Endothelial cell of umbilical vein (primary cell): ENCODE results near the gene PSD2. TPM values are rescaled to one million over a fixed set of nuclear protein-coding genes. Genes with fewer than 3 reads are reported as not detected.
A peak's percentile ranks its signal among the peaks of the same experiment; 100 is the strongest.

Experiments used
- BruUV-seq: library from RNA; stranded (reverse); fragments of 400-500 nt; replicated peaks from 2 replicates; lab custom pipeline; 2021; lab: Mats Ljungman, UMichigan
- CTCF ChIA-PET: fragments of 300-600, 350-600 bp; sonication (Branson Sonifier 250); formaldehyde crosslinking; loops from one replicate; lab custom pipeline; 2021; ENCODE audit warnings: antibody characterized with exemption, inconsistent platforms; lab: Charles Lee
- POLR2A ChIA-PET: fragments of 300-600, 350-600 bp; sonication (Branson Sonifier 250); formaldehyde crosslinking; loops from one replicate; lab custom pipeline; 2021; ENCODE audit warnings: antibody characterized with exemption, inconsistent platforms; lab: Charles Lee
- DNase-seq: peaks from one replicate; pipeline ENCODE4 v3.0.0-alpha.2; 2011; ENCODE audit warnings: low read depth, low spot score
- FAIRE-seq: peaks from 2 replicates; lab custom pipeline; 2011; peaks lifted over from hg19 to GRCh38; lab: Jason Lieb, UNC
- H2AFZ ChIP-seq: 2 replicates; pipeline ENCODE4 v1.6.0; 2012; ENCODE audit warnings: low read depth, low read length, control low read depth, inconsistent platforms
- H3K27ac ChIP-seq: 2 replicates; pipeline ENCODE4 v1.5.1; 2011; ENCODE audit warnings: low read depth, mild to moderate bottlenecking, control low read depth, low read length, moderate library complexity; ENCODE audit not compliant: insufficient read depth
- H3K27me3 ChIP-seq, 2 experiments: 2 replicates each; pipeline versions ENCODE4 v1.6.0 to v1.6.1; 2011; ENCODE audit warnings: low read length in 2 of 2, mixed read lengths in 1 of 2; ENCODE audit not compliant: control insufficient read depth in 2 of 2, insufficient read depth in 2 of 2
- H3K36me3 ChIP-seq, 2 experiments: 2 replicates in 1 of 2; 3 replicates in 1 of 2; pipeline ENCODE4 v1.5.1; 2011; ENCODE audit warnings: low read length in 2 of 2, mild to moderate bottlenecking in 1 of 2, moderate library complexity in 1 of 2; ENCODE audit not compliant: control insufficient read depth in 2 of 2, insufficient read depth in 2 of 2; ENCODE audit errors: extremely low read depth in 1 of 2
- H3K4me1 ChIP-seq: 3 replicates; pipeline ENCODE4 v1.5.1; 2011; ENCODE audit warnings: mild to moderate bottlenecking, low read length; ENCODE audit not compliant: control insufficient read depth, insufficient read depth; ENCODE audit errors: extremely low read depth
- H3K4me2 ChIP-seq: 2 replicates; pipeline ENCODE4 v1.6.1; 2011; ENCODE audit warnings: low read length, control low read depth, mixed read lengths; ENCODE audit not compliant: insufficient read depth
- H3K4me3 ChIP-seq, 3 experiments: fragments of 200-600 bp in 1 of 3; sonication (generic), shearing (Covaris generic) in 1 of 3; replicated peaks in 1 of 3; 2 replicates each; pipeline ENCODE4 v1.5.1; 2011 to 2016; ENCODE audit warnings: control low read depth in 3 of 3, low read length in 3 of 3, mild to moderate bottlenecking in 2 of 3, inconsistent platforms in 1 of 3, low read depth in 1 of 3, moderate library complexity in 1 of 3; ENCODE audit not compliant: insufficient read depth in 1 of 3
- H3K79me2 ChIP-seq: 2 replicates; pipeline ENCODE4 v1.6.0; 2012; ENCODE audit warnings: low read length, inconsistent platforms; ENCODE audit not compliant: control insufficient read depth, insufficient read depth
- H3K9ac ChIP-seq: replicated peaks from 2 replicates; pipeline ENCODE3; 2011; ENCODE audit warnings: low read length, control low read depth; ENCODE audit not compliant: insufficient read depth; ENCODE audit errors: extremely low read depth
- H3K9me1 ChIP-seq: replicated peaks from 3 replicates; pipeline ENCODE4 v1.6.0; 2011; ENCODE audit warnings: mild to moderate bottlenecking, low read length; ENCODE audit not compliant: control insufficient read depth, insufficient read depth; ENCODE audit errors: extremely low read depth
- H3K9me3 ChIP-seq: replicated peaks from 2 replicates; pipeline ENCODE4 v1.5.1; 2012; ENCODE audit warnings: low read length, inconsistent platforms; ENCODE audit not compliant: control insufficient read depth, insufficient read depth
- H4K20me1 ChIP-seq: replicated peaks from 2 replicates; pipeline ENCODE3; 2011; ENCODE audit warnings: mild to moderate bottlenecking, low read length; ENCODE audit not compliant: control insufficient read depth, insufficient read depth; ENCODE audit errors: extremely low read depth
- FOS ChIP-seq: IDR thresholded peaks from 2 replicates; pipeline ENCODE4 v1.6.1; 2011; ENCODE audit warnings: mild to moderate bottlenecking, low read length, moderate library complexity, borderline replicate concordance; ENCODE audit not compliant: insufficient read depth
- GATA2 ChIP-seq: IDR thresholded peaks from 2 replicates; pipeline ENCODE4 v1.7.0; 2011; ENCODE audit warnings: low read depth, mild to moderate bottlenecking, moderate library complexity, mixed read lengths, low read length; ENCODE audit not compliant: insufficient read length, insufficient read depth
- JUN ChIP-seq: IDR thresholded peaks from 2 replicates; pipeline ENCODE4 v1.6.1; 2011; ENCODE audit warnings: borderline replicate concordance, low read depth; ENCODE audit not compliant: insufficient read length, insufficient read depth
- POLR2A ChIP-seq: IDR thresholded peaks from 2 replicates; pipeline ENCODE4 v1.6.1; 2012; ENCODE audit warnings: low read depth, mild to moderate bottlenecking, control low read depth, low read length
- POLR2AphosphoS5 ChIP-seq: IDR thresholded peaks from 2 replicates; pipeline ENCODE4 v1.6.1; 2012; ENCODE audit warnings: low read depth, mild to moderate bottlenecking, control low read depth, low read length, moderate library complexity; ENCODE audit not compliant: insufficient read depth
- dilution Hi-C: fragments of 300-500 bp; cut with MboI; formaldehyde crosslinking; loops from one replicate; pipeline ENCODE4 v1.15.0; 2019; ENCODE audit warnings: low sequenced_read_pairs; ENCODE audit not compliant: extremely low pct_ligation_motif_present
- intact Hi-C: fragments of 100-400 bp; cut with micrococcal nuclease; formaldehyde crosslinking; loops from one replicate; pipeline ENCODE4 v1.10.0; 2022
- polyA plus RNA-seq, 4 experiments: library from polyadenylated mRNA; depleted of rRNA in 3 of 4; stranded (reverse) in 3 of 4; unstranded in 1 of 4; fragments of >200 nt; gene quantifications; 2 replicates each; pipeline versions ENCODE4 v1.2.1 to v1.2.3, GENCODE V29; 2011 to 2012; ENCODE audit warnings: missing spikeins in 1 of 4
- total RNA-seq: library from RNA; stranded (reverse); gene quantifications from 2 replicates; pipeline ENCODE4 v1.2.3, GENCODE V29; 2021
- TF ChIP-seq, protein P1 (sequence below): IDR thresholded peaks from 2 replicates; pipeline ENCODE4 v1.6.1; 2011; ENCODE audit not compliant: insufficient read depth, insufficient read length
- TF ChIP-seq, protein P2 (sequence below), 2 donors: IDR thresholded peaks; 1 replicate in 1 of 2; 2 replicates in 1 of 2; pipeline ENCODE4 v1.5.1; 2011; ENCODE audit warnings: low read length in 2 of 2, mild to moderate bottlenecking in 2 of 2, moderate library complexity in 2 of 2, control low read depth in 1 of 2, inconsistent platforms in 1 of 2, low read depth in 1 of 2; ENCODE audit not compliant: insufficient read depth in 1 of 2; ENCODE audit errors: extremely low read depth in 1 of 2

PSD2 gene
- total and polyA plus RNA-seq, 2 donors (not counting 3 experiments of a cell fraction or from before 2014, with no cell fraction given): not detected

DNA sequence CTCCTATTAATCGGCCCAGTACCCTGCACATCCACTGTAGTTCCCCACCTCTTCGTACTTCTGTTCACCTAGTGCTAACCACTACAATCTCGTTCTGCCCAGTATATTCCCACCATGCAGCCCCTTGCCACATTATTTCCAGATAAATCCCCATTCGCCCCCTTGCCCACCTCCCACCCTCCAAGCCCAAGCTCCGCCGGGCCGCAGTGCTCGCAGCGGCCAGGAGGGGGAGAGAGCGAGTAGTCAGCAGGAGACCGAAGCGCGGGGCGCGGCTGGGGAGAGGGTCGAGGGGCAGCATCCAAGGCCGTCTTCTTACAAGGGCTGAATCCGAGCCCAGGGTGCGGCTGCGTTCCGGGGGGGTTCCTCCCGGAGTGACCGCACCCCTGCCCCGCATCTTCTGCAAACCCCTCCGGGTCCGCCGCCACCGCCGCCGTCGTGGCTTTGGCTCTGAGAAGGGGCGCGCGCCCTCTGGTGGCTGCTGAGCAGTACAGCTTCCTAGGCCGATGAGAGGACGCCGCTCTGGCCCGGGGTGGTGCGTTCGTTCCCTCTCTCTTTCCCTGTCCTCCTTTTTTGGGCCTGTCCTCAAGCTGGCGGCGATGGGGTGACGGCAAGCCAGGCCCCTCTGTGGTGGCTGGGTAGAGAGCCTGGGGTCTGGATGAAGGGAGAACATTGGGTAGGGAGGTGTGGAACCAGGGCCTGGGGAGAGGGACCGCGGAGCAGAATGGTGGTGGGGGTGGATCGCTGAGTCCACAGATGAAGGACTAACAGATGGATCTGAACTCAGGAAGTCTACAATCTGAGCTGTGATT, 30.0 kb upstream of the PSD2 start:
- no TSS peak for BruUV-seq
- Histone ChIP-seq H3K9me3 (no peaks in the 10 kb centered on the region), H3K4me3 (peak overlapping the region; percentile 37 to 49 (median 40)), H4K20me1 (no peaks in the 10 kb centered on the region), H3K79me2 (no peaks in the 10 kb centered on the region), H3K36me3 (no peaks in the 10 kb centered on the region), H3K4me1 (peaks cover 21% of the 10 kb centered on the region), H3K9me1 (no peaks in the 10 kb centered on the region), H2AFZ (peak overlapping the region; percentile 96), H3K4me2 (peak overlapping the region; percentile 79), H3K27me3 (peaks cover 12 to 14% of the 10 kb centered on the region in 2 experiments), H3K9ac (no peak overlapping the region), H3K27ac (no peak overlapping the region)
- dilution Hi-C loops (loop anchor here (10.0 kb wide), 1 partner anchor 121 kb away; the partner anchor contains the start of gene CXXC5), intact Hi-C loops (loop anchor here (1.0 to 5.0 kb wide), 3 partner anchors 68 to 343 kb away; no protein-coding TSS in a partner anchor)
- ChIA-PET CTCF (interaction anchor here (0.5 to 4.4 kb wide), 41 partner anchors 9 to 343 kb away, joined by 3 to 240 read pairs (median 5); partner anchors contain the start of gene CXXC5), POLR2A (no interaction called here)
- peak; percentile 76 for DNase-seq
- TF ChIP-seq, protein P1, sequence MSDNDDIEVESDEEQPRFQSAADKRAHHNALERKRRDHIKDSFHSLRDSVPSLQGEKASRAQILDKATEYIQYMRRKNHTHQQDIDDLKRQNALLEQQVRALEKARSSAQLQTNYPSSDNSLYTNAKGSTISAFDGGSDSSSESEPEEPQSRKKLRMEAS: no peak
- TF ChIP-seq POLR2A: no peak
- no peak for TF ChIP-seq POLR2AphosphoS5
- TF ChIP-seq FOS: no peak
- TF ChIP-seq, protein P2, sequence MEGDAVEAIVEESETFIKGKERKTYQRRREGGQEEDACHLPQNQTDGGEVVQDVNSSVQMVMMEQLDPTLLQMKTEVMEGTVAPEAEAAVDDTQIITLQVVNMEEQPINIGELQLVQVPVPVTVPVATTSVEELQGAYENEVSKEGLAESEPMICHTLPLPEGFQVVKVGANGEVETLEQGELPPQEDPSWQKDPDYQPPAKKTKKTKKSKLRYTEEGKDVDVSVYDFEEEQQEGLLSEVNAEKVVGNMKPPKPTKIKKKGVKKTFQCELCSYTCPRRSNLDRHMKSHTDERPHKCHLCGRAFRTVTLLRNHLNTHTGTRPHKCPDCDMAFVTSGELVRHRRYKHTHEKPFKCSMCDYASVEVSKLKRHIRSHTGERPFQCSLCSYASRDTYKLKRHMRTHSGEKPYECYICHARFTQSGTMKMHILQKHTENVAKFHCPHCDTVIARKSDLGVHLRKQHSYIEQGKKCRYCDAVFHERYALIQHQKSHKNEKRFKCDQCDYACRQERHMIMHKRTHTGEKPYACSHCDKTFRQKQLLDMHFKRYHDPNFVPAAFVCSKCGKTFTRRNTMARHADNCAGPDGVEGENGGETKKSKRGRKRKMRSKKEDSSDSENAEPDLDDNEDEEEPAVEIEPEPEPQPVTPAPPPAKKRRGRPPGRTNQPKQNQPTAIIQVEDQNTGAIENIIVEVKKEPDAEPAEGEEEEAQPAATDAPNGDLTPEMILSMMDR (IDR thresholded peaks at IDR 0.05; ENCODE audit: extremely low read depth in 1 of 2, insufficient read depth in 1 of 2, low read depth in 1 of 2, low read length in 2 of 2): peak in 1 of 2 donors; percentile 83
- no peak for TF ChIP-seq GATA2
- TF ChIP-seq JUN: no peak
- peak; percentile 85 for FAIRE-seq
